Activated CD4-positive, alpha-beta memory T cell treated with anti-CD3 and anti-CD28 coated beads, Interleukin-2, amount 10 ng/mL, durations not matched to agents 7 days and 5 days (primary cell): ENCODE results near the gene USP21. TPM values are rescaled to one million over a fixed set of nuclear protein-coding genes. Genes with fewer than 3 reads are reported as not detected.
A peak's percentile ranks its signal among the peaks of the same experiment; 100 is the strongest.

Experiments
- CTCF ChIA-PET: fragments of 350-600 bp; sonication (Branson Sonifier 250); formaldehyde crosslinking; loops from one replicate; lab custom pipeline; 2021; ENCODE audit warnings: antibody characterized with exemption, inconsistent platforms; lab: Charles Lee
- POLR2A ChIA-PET: fragments of 350-600 bp; sonication (Branson Sonifier 250); formaldehyde crosslinking; loops from one replicate; lab custom pipeline; 2021; ENCODE audit warnings: antibody characterized with exemption; lab: Charles Lee
- DNase-seq: peaks from one replicate; pipeline ENCODE4 v3.0.0-alpha.2; 2020
- H3K27ac Mint-ChIP-seq: one replicate; pipeline ENCODE4 v1.8.0; 2021; ENCODE audit warnings: mild to moderate bottlenecking, mixed read lengths
- H3K27me3 Mint-ChIP-seq: one replicate; pipeline ENCODE4 v1.8.0; 2021; ENCODE audit warnings: mixed read lengths
- H3K36me3 Mint-ChIP-seq: one replicate; pipeline ENCODE4 v1.8.0; 2021; ENCODE audit warnings: low read depth, mixed read lengths
- H3K4me1 Mint-ChIP-seq: one replicate; pipeline ENCODE4 v1.8.0; 2021; ENCODE audit warnings: mixed read lengths
- H3K4me3 Mint-ChIP-seq: one replicate; pipeline ENCODE4 v1.8.0; 2021; ENCODE audit warnings: mild to moderate bottlenecking, mixed read lengths
- H3K9me3 Mint-ChIP-seq: one replicate; pipeline ENCODE4 v1.8.0; 2021; ENCODE audit warnings: mixed read lengths
- total RNA-seq, 2 experiments: library from RNA; stranded (reverse); gene quantifications; one replicate each; pipeline ENCODE4 v1.2.3, GENCODE V29; 2021

USP21 gene
- total RNA-seq, 2 experiments from 2014 or later = 32.5 to 34.8 TPM

GRCh38 chr1:161185732-161186311 lies 26.5 kb downstream of the USP21 start:
- Mint-ChIP-seq H3K36me3 (peaks cover 3% of the 10 kb centered on the region), H3K27me3 (no peaks in the 10 kb centered on the region), H3K27ac (peak overlapping the region; percentile 93), H3K4me3 (peak overlapping the region; percentile 71), H3K9me3 (no peaks in the 10 kb centered on the region), H3K4me1 (peaks cover 75% of the 10 kb centered on the region)
- ChIA-PET CTCF (interaction anchor here (0.7 to 2.4 kb wide), 6 partner anchors 16 to 182 kb away, joined by 3 to 14 read pairs (median 4); partner anchors contain the start of genes CFAP126, NDUFS2, PPOX and TOMM40L), POLR2A (interaction anchor here (0.6 to 2.9 kb wide), 13 partner anchors 9 to 139 kb away, joined by 3 to 39 read pairs (median 4); partner anchors contain the start of genes ARHGAP30, B4GALT3, NDUFS2 and PPOX)
- no peak for DNase-seq

DNA sequence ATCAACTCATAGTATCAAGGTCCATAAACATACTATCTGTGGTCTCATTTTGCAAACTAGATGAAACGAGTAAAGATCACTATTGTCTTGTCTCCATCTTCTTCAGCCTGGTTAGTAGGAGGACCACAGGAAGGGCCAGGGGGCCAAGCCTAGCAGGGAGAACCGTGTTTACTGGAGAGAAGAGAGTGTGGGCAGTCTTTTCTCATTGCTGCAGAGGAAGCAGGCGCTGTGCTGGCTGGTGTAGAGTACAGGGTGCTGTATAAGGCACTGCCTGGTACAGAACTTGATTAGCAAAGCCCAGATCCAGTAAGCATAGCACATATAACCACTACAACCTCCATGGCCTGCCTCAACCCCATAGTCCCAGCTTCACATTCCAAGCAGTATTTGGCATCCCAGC lies 28.0 kb downstream of the USP21 start:
- Mint-ChIP-seq H3K9me3 (no peaks in the 10 kb centered on the region), H3K4me1 (peaks cover 67% of the 10 kb centered on the region), H3K36me3 (peaks cover 3% of the 10 kb centered on the region), H3K4me3 (no peak overlapping the region), H3K27me3 (no peaks in the 10 kb centered on the region), H3K27ac (peak overlapping the region; percentile 93)
- POLR2A ChIA-PET = interaction anchor here (1.4 to 2.9 kb wide), 5 partner anchors 11 to 38 kb away, joined by 3 to 39 read pairs (median 10); partner anchors contain the start of genes NDUFS2, PPOX and TOMM40L
- no peak for DNase-seq
- CTCF ChIA-PET = interaction anchor here (0.5 to 2.4 kb wide), 4 partner anchors 22 to 41 kb away, joined by 4 to 14 read pairs (median 8); partner anchors contain the start of genes PPOX and TOMM40L

DNA sequence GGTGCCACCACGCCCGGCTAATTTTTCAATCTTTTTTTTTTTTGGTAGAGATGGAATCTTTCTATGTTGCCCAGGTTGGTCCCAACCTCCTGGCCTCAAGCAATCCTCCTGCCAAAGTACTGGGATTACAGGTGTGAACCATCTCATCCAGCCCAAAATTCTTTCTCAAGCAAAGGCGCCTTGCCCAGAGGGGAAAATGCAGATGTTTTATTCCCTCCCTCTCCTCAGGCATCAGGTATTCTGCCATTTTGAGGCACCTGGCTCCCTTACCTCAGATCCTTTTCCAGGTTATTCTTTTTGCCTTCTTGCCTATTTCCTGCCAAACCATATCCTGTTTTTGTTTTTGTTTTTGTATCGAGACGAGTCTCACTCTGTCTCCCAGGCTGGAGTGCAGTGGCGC lies 29.1 kb downstream of the USP21 start:
- CTCF ChIA-PET = interaction anchor here (0.6 to 1.8 kb wide), 2 partner anchors 37 to 198 kb away, joined by 3 to 6 read pairs; partner anchors contain the start of gene TOMM40L
- H3K27me3 Mint-ChIP-seq = no peaks in the 10 kb centered on the region
- H3K9me3 Mint-ChIP-seq = no peaks in the 10 kb centered on the region
- H3K4me1 Mint-ChIP-seq = peaks cover 68% of the 10 kb centered on the region
- DNase-seq = no peak
- POLR2A ChIA-PET = interaction anchor here (1.8 kb wide), 1 partner anchor 14 kb away, joined by 10 read pairs; the partner anchor contains the start of gene NDUFS2
- H3K27ac Mint-ChIP-seq = peak overlapping the region; percentile 19
- H3K4me3 Mint-ChIP-seq = no peak overlapping the region
- H3K36me3 Mint-ChIP-seq = no peaks in the 10 kb centered on the region

- Mint-ChIP-seq H3K4me3 (no peak overlapping the region), H3K27me3 (no peaks in the 10 kb centered on the region), H3K4me1 (peaks cover 61% of the 10 kb centered on the region), H3K9me3 (no peaks in the 10 kb centered on the region), H3K27ac (no peak overlapping the region), H3K36me3 (no peaks in the 10 kb centered on the region)
- CTCF ChIA-PET = interaction anchor here (1.8 to 6.7 kb wide), 2 partner anchors 8 to 37 kb away, joined by 6 to 79 read pairs; partner anchors contain the start of gene TOMM40L
- POLR2A ChIA-PET = interaction anchor here (1.8 kb wide), 1 partner anchor 13 kb away, joined by 10 read pairs; the partner anchor contains the start of gene NDUFS2
- DNase-seq = no peak
Measured at GRCh38 chr1:161189036-161189435, 29.7 kb downstream of the USP21 start.

GRCh38 chr1:161190962-161191521 lies 31.7 kb downstream of the USP21 start:
- POLR2A ChIA-PET = interaction anchor here (1.0 to 4.3 kb wide), 8 partner anchors 9 to 145 kb away, joined by 3 to 49 read pairs (median 8); partner anchors contain the start of genes B4GALT3, NDUFS2, PPOX and TOMM40L

GRCh38 chr1:161191971-161192370 lies 32.7 kb downstream of the USP21 start:
- H3K36me3 Mint-ChIP-seq = no peaks in the 10 kb centered on the region
- H3K9me3 Mint-ChIP-seq = no peaks in the 10 kb centered on the region
- POLR2A ChIA-PET = interaction anchor here (1.0 to 4.3 kb wide), 6 partner anchors 9 to 34 kb away, joined by 4 to 49 read pairs (median 10); partner anchors contain the start of genes B4GALT3, NDUFS2, PPOX and TOMM40L
- H3K4me3 Mint-ChIP-seq = no peak overlapping the region
- no peak overlapping the region for H3K27ac Mint-ChIP-seq
- H3K27me3 Mint-ChIP-seq = no peaks in the 10 kb centered on the region
- no peak for DNase-seq
- CTCF ChIA-PET = interaction anchor here (0.6 to 6.7 kb wide), 20 partner anchors 10 to 198 kb away, joined by 3 to 79 read pairs (median 5); partner anchors contain the start of genes B4GALT3, NDUFS2, PPOX and TOMM40L
- H3K4me1 Mint-ChIP-seq = peaks cover 52% of the 10 kb centered on the region

More at GRCh38 chr1:161190962-161191521, 31.7 kb downstream of the USP21 start:
- CTCF ChIA-PET = interaction anchor here (1.1 to 6.7 kb wide), 14 partner anchors 10 to 191 kb away, joined by 3 to 79 read pairs (median 6); partner anchors contain the start of genes B4GALT3, NDUFS2, PPOX and TOMM40L
- Mint-ChIP-seq H3K4me3 (no peak overlapping the region), H3K4me1 (peaks cover 55% of the 10 kb centered on the region), H3K27ac (no peak overlapping the region), H3K9me3 (no peaks in the 10 kb centered on the region), H3K36me3 (no peaks in the 10 kb centered on the region), H3K27me3 (no peaks in the 10 kb centered on the region)
- no peak for DNase-seq

- DNase-seq = peak; percentile 77
- no peaks in the 10 kb centered on the region for H3K36me3 Mint-ChIP-seq
- peak overlapping the region; percentile 56 for H3K27ac Mint-ChIP-seq
- H3K9me3 Mint-ChIP-seq = no peaks in the 10 kb centered on the region
- H3K4me3 Mint-ChIP-seq = no peak overlapping the region
- H3K27me3 Mint-ChIP-seq = no peaks in the 10 kb centered on the region
- H3K4me1 Mint-ChIP-seq = peaks cover 53% of the 10 kb centered on the region
- ChIA-PET POLR2A (interaction anchor here (0.6 to 4.3 kb wide), 6 partner anchors 10 to 33 kb away, joined by 3 to 49 read pairs (median 10); partner anchors contain the start of genes B4GALT3, NDUFS2 and TOMM40L), CTCF (interaction anchor here (0.6 to 6.7 kb wide), 21 partner anchors 10 to 268 kb away, joined by 3 to 79 read pairs (median 5); partner anchors contain the start of genes B4GALT3, NDUFS2, PPOX and TOMM40L)
Measured at GRCh38 chr1:161192476-161193465, 33.5 kb downstream of the USP21 start.

DNA sequence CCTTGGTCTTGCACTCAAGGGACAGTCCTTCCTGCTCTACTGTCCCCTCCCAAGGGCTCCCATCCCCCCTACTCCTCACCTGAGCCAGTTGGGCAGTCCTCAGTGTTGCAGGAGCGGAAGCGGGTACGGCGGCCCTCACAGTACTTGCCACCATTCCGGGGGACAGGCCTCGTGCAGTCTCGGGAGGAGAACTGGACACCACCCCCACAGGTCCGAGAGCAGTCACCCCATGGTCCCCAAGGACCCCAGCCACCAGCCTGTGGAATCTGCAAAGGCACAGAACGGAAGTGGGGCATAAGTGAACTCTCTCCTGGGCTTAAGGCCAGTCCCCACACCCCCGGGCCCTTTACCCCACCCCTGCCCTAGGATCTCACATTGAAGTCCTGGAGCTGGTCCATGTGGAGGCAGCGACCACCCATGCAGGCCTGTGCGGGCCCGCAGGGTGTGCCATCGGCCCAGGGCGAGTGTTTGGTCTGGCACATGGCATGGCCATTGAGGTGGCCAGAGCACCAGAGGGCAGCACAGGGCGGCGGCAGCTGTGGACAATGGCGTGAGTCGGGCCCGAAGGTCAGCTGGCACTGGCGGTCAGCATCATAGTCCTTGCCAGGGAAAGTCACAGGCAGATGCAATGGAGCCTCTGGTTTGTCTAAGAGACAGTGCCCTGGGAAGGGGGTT lies 34.4 kb downstream of the USP21 start:
- Mint-ChIP-seq H3K9me3 (no peaks in the 10 kb centered on the region), H3K27ac (no peak overlapping the region), H3K4me3 (no peak overlapping the region), H3K4me1 (peaks cover 50% of the 10 kb centered on the region), H3K27me3 (no peaks in the 10 kb centered on the region), H3K36me3 (no peaks in the 10 kb centered on the region)
- DNase-seq = no peak
- ChIA-PET POLR2A (interaction anchor here (1.0 to 4.3 kb wide), 4 partner anchors 9 to 19 kb away, joined by 3 to 49 read pairs (median 14); partner anchors contain the start of gene NDUFS2), CTCF (interaction anchor here (1.0 to 6.7 kb wide), 7 partner anchors 9 to 188 kb away, joined by 4 to 79 read pairs (median 19); partner anchors contain the start of genes NDUFS2, PPOX and TOMM40L)

DNA sequence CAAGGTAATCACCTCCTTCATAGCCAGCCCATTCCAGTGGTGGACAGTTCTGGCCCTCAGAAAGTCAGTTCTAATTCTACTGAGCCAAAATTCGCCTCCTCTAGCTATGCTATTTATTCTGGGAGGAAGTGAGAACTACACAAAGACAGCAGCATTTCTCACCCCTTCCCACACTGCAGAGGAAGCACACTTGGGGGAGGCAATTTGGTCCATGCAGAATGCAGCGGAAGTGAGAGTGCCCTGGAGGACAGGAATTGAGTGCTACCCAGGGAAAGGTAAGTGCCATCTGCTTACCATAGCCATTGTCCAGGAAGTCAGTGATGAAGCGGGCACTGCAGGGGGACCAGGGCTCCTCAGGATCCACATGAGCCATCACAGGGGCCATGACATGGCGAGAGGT lies 35.9 kb downstream of the USP21 start:
- DNase-seq = no peak
- CTCF ChIA-PET = interaction anchor here (0.9 to 6.7 kb wide), 2 partner anchors 10 to 14 kb away, joined by 3 to 79 read pairs; no protein-coding TSS in a partner anchor
- H3K4me1 Mint-ChIP-seq = peaks cover 56% of the 10 kb centered on the region
- H3K27me3 Mint-ChIP-seq = no peaks in the 10 kb centered on the region
- no peak overlapping the region for H3K4me3 Mint-ChIP-seq
- H3K36me3 Mint-ChIP-seq = no peaks in the 10 kb centered on the region
- peak overlapping the region; percentile 12 for H3K27ac Mint-ChIP-seq
- H3K9me3 Mint-ChIP-seq = no peaks in the 10 kb centered on the region
- POLR2A ChIA-PET = interaction anchor here (1.2 kb wide), 1 partner anchor 13 kb away, joined by 5 read pairs; no protein-coding TSS in a partner anchor

GRCh38 chr1:161196111-161196510 lies 36.8 kb downstream of the USP21 start:
- Mint-ChIP-seq H3K36me3 (no peaks in the 10 kb centered on the region), H3K9me3 (no peaks in the 10 kb centered on the region), H3K27ac (no peak overlapping the region), H3K27me3 (no peaks in the 10 kb centered on the region), H3K4me1 (peaks cover 63% of the 10 kb centered on the region), H3K4me3 (no peak overlapping the region)
- ChIA-PET CTCF (no interaction called here), POLR2A (interaction anchor here (1.1 to 1.3 kb wide), 2 partner anchors 11 to 18 kb away, joined by 3 read pairs; no protein-coding TSS in a partner anchor)
- no peak for DNase-seq
